Measurements from ENCODE around the gene PPP1R13L.

PPP1R13L gene

DNA sequence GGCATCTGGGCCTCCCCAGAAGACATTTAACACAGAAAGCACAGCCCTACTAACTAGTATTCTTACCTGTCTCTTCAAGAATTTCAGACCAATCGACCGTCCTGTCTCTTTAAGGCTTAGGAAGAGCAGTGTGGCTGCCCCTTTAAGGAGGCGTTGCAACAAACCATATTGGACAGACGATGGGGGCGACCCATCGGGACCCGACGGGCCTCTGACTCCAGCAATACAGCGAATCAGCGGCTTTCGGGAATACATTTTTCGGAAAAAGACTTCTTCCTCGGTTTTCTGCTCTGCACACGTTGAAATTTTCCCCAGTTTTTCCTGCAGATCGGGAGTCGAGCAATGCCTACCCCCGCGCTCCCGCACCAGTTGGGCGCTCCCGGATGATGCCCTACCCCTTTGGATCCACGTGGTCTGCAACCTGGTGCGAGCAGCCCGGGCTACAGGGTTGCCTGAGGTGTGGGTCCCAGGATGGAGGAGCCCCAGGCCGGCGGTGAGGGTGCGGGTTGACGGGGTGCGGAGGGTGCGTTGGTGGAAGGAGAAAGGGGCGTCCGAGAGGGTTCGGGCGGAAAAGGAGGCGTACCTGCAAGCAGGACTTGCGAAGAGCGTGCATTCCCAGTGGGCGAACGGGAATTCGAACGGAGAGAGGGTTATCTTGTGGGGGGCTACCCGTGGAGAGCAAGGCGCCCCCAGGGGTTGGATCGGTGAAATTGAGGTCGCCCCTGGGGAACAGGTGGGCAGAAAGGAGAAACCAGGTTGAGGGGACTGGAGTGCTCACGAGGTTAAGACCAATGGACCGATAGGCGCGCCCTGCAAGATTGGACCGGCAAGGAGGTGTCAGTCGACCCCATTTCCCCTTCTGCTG is 1.6 kb upstream of the PPP1R13L start, which contains the start of gene POLR1G:
Gene POLR1G (plus strand): TSS at position 419 of the 865 bp plus-strand sequence. CDS start 53 bp downstream, at position 472.
- Histone ChIP-seq H3K4me3 (ENCODE audit: low read depth, low read length) (peak within 1 kb of the TSS; percentile 92), H3K36me3 (replicated peaks) (peaks cover 5% of the 10 kb centered on the region), H3K27me3 (replicated peaks) (no peaks in the 10 kb centered on the region), H3K27ac (peak within 1 kb of the TSS; percentile 100)
- in situ Hi-C loops (cut with HindIII; ENCODE audit: low pct_ligation_motif_present, low sequenced_read_pairs): no loop called here
- TF ChIP-seq, protein P1, sequence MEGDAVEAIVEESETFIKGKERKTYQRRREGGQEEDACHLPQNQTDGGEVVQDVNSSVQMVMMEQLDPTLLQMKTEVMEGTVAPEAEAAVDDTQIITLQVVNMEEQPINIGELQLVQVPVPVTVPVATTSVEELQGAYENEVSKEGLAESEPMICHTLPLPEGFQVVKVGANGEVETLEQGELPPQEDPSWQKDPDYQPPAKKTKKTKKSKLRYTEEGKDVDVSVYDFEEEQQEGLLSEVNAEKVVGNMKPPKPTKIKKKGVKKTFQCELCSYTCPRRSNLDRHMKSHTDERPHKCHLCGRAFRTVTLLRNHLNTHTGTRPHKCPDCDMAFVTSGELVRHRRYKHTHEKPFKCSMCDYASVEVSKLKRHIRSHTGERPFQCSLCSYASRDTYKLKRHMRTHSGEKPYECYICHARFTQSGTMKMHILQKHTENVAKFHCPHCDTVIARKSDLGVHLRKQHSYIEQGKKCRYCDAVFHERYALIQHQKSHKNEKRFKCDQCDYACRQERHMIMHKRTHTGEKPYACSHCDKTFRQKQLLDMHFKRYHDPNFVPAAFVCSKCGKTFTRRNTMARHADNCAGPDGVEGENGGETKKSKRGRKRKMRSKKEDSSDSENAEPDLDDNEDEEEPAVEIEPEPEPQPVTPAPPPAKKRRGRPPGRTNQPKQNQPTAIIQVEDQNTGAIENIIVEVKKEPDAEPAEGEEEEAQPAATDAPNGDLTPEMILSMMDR (IDR thresholded peaks at IDR 0.05; ENCODE audit: low read depth, low read length, missing control alignments): no peak
- peak; percentile 64 for DNase-seq

DNA sequence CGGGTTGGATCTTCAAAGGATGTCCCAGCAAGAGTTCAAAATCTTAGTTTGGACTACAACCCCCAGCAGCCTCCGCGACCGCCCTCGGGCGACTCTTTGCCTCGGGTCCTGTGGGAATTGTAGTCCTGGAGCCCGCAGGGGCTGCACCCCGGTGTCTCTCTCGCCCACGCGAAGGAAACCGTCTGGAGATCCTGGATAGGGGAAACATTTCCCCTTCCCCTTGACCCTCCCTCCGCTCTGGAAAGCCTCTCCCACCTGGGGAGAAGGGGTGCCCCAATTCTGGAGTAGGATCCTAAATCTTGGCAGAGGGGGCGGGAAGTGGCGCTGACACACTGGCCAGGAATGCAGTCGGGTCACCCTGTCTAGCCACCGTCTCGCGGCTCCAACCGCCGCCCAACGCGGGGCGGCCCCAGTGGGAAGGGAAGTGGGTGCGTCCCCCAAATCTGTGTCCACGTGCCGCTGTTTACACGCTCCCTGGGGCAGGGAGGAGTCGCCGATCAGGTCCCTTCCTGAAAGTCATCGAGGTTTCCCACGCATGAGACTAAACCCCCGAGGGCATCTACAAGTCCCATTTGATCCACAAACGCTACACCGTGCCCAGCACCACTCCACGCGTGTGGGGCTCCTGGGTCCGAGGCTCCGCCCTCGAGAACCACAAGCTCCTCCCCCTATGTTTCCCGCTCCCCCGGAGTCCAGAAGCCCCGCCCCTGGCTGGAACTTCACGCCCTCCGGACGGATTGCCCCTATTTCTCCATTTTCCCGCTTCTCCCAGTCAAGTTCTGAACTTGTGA is 761 bp upstream of the PPP1R13L start:
- TF ChIP-seq, protein P1 (IDR thresholded peaks at IDR 0.05; ENCODE audit: low read depth, low read length, missing control alignments): no peak
- in situ Hi-C loops (cut with HindIII; ENCODE audit: low pct_ligation_motif_present, low sequenced_read_pairs): no loop called here

DNA sequence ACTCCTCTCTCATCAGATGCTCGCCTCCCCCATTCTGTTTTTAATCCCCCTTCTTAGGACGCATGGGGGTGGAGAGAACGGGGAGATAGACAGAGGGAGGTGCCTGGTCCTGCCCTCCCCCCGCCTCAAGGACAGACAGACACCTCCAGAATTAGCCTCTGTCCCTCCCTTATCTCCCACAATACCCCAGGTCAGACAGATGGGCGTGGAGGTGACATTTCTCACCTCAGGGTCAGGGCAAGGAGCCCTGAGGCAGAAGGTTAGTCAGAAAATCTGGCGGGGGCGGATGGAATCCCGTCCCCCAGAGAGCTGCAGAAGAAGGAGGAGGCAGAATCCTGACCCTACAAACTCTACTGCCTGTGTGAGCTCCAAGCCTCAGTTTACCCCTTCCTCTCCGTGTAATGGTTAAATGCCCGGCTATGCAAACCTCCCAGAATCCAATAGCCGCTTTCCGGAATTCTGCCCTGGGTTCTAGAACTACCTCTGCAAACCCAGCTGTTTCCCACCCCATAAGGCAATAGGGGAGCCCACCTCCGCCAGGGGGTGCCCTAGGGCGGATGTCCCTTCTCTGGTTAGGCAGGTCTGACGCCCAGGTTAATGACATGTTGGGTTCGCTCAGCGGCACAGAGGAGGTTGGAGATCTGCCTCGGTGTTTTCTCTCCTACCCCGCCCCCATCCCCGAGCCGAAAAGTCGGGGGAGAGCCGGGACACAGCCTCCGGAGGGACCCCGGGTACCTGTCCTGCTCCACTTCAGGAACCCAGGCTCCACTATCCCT is 900 bp downstream of the PPP1R13L start:
- Histone ChIP-seq H3K27me3 (replicated peaks) (no peaks in the 10 kb centered on the region), H3K4me3 (ENCODE audit: low read depth, low read length) (peak overlapping the region; percentile 92), H3K27ac (no peak overlapping the region), H3K36me3 (replicated peaks) (peaks cover 2% of the 10 kb centered on the region)
- peak; percentile 51 for DNase-seq
- TF ChIP-seq, protein P1 (IDR thresholded peaks at IDR 0.05; ENCODE audit: low read depth, low read length, missing control alignments): peak; percentile 80
- in situ Hi-C loops (cut with HindIII; ENCODE audit: low pct_ligation_motif_present, low sequenced_read_pairs): no loop called here

More for the DNA sequence above, 761 bp upstream of the PPP1R13L start:
- DNase-seq: peak; percentile 92
- Histone ChIP-seq H3K36me3 (replicated peaks) (peaks cover 2% of the 10 kb centered on the region), H3K27me3 (replicated peaks) (no peaks in the 10 kb centered on the region), H3K27ac (peak overlapping the region; percentile 100), H3K4me3 (ENCODE audit: low read depth, low read length) (peak overlapping the region; percentile 92)

DNA sequence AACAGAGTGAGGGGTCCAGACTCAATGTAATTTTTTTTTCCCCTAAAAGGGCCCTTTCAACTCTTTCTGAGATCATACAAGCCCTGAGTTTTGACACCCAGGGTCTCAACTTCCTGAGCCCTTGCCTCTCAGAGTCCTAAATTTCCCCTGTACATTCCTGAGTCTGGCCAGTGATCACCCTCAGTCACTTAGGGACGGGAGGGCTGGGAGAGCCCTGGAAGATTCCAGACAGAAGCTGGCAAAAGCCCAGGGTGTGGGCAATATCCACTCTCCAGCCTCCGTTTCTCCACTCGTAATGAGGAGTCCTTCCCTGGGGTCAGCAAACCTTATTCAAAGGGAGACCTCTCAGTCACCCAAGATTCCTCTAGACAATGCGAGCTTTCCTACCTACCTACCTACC is 1.6 kb downstream of the PPP1R13L start:
- H3K27ac ChIP-seq: no peak overlapping the region
- in situ Hi-C loops (cut with HindIII; ENCODE audit: low pct_ligation_motif_present, low sequenced_read_pairs): no loop called here
- DNase-seq: no peak

More for the DNA sequence above, 1.6 kb downstream of the PPP1R13L start:
- no peaks in the 10 kb centered on the region for H3K36me3 ChIP-seq (replicated peaks)
- TF ChIP-seq, protein P1 (IDR thresholded peaks at IDR 0.05; ENCODE audit: low read depth, low read length, missing control alignments): no peak
- no peaks in the 10 kb centered on the region for H3K27me3 ChIP-seq (replicated peaks)
- H3K4me3 ChIP-seq (ENCODE audit: low read depth, low read length): peak overlapping the region; percentile 5
